ENCODE measurements around the gene CEACAM5. TPM values are rescaled to one million over a fixed set of nuclear protein-coding genes. Genes with fewer than 3 reads are reported as not detected.

Gene CEACAM5
- total RNA-seq, result not detected

DNA sequence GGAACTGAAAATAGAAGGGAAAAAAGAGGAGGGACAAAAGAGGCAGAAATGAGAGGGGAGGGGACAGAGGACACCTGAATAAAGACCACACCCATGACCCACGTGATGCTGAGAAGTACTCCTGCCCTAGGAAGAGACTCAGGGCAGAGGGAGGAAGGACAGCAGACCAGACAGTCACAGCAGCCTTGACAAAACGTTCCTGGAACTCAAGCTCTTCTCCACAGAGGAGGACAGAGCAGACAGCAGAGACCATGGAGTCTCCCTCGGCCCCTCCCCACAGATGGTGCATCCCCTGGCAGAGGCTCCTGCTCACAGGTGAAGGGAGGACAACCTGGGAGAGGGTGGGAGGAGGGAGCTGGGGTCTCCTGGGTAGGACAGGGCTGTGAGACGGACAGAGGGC lies at the start of gene CEACAM5:
Gene CEACAM5 (plus strand): TSS at position 146 of the 400 bp plus-strand sequence. CDS start 106 bp downstream, at position 252.

DNA sequence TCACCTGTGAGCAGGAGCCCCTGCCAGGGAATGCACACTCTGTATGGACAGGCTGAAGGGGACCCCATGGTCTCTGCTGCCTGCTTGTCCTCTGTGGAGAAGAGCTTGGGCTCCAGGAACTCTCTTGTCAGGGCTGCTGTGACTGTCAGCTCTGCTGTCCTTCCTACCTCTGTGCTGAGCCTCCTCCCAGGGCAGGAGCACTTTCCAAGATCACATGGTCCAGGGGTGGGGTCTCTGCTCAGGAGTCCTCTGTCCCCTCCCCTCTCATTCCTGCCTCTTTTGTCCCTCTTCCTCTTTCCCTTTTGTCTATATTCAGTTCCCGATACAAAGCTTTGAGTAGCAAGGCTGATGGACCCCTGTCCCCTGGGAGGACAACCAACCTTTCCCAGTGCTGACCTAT lies 20.3 kb upstream of the CEACAM5 start, which contains the start of gene CEACAM7:
Gene CEACAM7 (minus strand): TSS at position 173 of the 400 bp plus-strand sequence. CDS start 105 bp downstream, at position 68.

DNA sequence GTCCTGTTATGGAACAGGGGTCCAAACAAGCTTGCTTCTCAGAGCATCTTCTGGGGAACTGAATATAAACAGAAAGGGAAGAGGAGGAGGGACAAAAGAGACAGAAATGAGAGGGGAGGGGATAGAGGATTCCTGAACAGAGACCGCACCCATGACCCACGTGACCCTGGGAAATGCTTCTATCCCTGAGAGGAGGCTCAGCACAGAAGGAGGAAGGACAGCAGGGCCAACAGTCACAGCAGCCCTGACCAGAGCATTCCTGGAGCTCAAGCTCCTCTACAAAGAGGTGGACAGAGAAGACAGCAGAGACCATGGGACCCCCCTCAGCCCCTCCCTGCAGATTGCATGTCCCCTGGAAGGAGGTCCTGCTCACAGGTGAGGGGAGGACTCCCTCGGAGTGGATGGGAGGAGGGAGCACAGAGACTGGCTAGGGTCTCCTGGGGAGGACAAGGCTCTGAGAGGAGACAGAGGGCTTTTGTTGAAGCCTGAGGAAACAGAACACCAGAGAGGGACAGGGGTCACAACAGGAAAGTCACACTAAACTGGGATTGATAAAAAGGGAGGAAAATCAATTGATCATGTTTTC lies 47.0 kb downstream of the CEACAM5 start, which contains the start of gene CEACAM6:
Gene CEACAM6 (plus strand): TSS at position 203 of the 586 bp plus-strand sequence. CDS start 109 bp downstream, at position 312.

Other genes with a start within 250 kb of the CEACAM5 start
- gene CEACAM21, start 132.5 kb upstream of the CEACAM5 start, total RNA-seq, result 18.0 TPM
- gene CEACAM4, start 81.6 kb upstream of the CEACAM5 start, total RNA-seq, result not detected
- not detected for gene CEACAM7, start 20.4 kb upstream of the CEACAM5 start, total RNA-seq
- under 0.01 TPM for gene CEACAM6, start 46.9 kb downstream of the CEACAM5 start, total RNA-seq
- not detected for gene CEACAM3, start 88.0 kb downstream of the CEACAM5 start, total RNA-seq
- gene LYPD4, start 136.1 kb downstream of the CEACAM5 start, total RNA-seq, result not detected
- gene DMRTC2, start 136.4 kb downstream of the CEACAM5 start, total RNA-seq, result not detected
- gene RPS19, start 151.6 kb downstream of the CEACAM5 start, total RNA-seq, result 227 TPM
- gene CD79A, start 168.7 kb downstream of the CEACAM5 start, total RNA-seq, result not detected
- 12.7 TPM for gene ARHGEF1, start 174.6 kb downstream of the CEACAM5 start, total RNA-seq
- gene ERFL, start 219.8 kb downstream of the CEACAM5 start, total RNA-seq, result 1.6 TPM

All from diencephalon (tissue), 1 donor.